Stomach (tissue), 9 donors: ENCODE results near the gene KIF18B. TPM values are rescaled to one million over a fixed set of nuclear protein-coding genes. Genes with fewer than 3 reads are reported as not detected.

Experiments used
- DNase-seq, 2 donors: peaks; one replicate each; pipeline versions ENCODE4 v3.0.0 to v3.0.0-alpha.2; 2013 to 2019
- H3K27ac ChIP-seq, 5 donors: fragments of 200-600 bp in 4 of 5; sonication (generic) in 4 of 5; one replicate each; pipeline ENCODE4 v1.5.1; 2013 to 2019; ENCODE audit warnings: mild to moderate bottlenecking in 1 of 5, moderate library complexity in 1 of 5
- H3K27me3 ChIP-seq, 3 donors: fragments of 200-600 bp; sonication (generic); one replicate each; pipeline ENCODE4 v1.5.1; 2017 to 2019; ENCODE audit warnings: mixed run types in 1 of 3
- H3K36me3 ChIP-seq, 4 donors: fragments of 200-600 bp; sonication (generic); 1 replicate in 3 of 4; 2 replicates in 1 of 4; pipeline ENCODE4 v1.5.1; 2016 to 2019
- H3K4me1 ChIP-seq, 4 donors: fragments of 200-600 bp; sonication (generic); one replicate each; pipeline ENCODE4 v1.5.1; 2016 to 2019
- H3K4me3 ChIP-seq, 4 donors: fragments of 200-600 bp; sonication (generic) in 3 of 4; one replicate each; pipeline ENCODE4 v1.5.1; 2016 to 2019; ENCODE audit warnings: mild to moderate bottlenecking in 1 of 4
- H3K9me3 ChIP-seq, 4 donors: fragments of 200-600 bp; sonication (generic); one replicate each; pipeline ENCODE4 v1.5.1; 2016 to 2019
- CTCF ChIP-seq, 7 experiments: fragments of 450-650 bp in 4 of 7; fragments of 200-600 bp in 3 of 7; sonication (generic) in 3 of 7; IDR thresholded peaks; one replicate each; pipeline ENCODE4 v1.5.1; 2016 to 2019; ENCODE audit warnings: antibody characterized with exemption in 7 of 7, control low read depth in 2 of 7, mild to moderate bottlenecking in 1 of 7
- EP300 ChIP-seq: sonication (generic); formaldehyde crosslinking; IDR thresholded peaks from one replicate; pipeline ENCODE4 v1.6.1; 2017; ENCODE audit warnings: antibody characterized with exemption
- POLR2A ChIP-seq, 4 donors: fragments of 450-650 bp; IDR thresholded peaks; one replicate each; pipeline ENCODE4 v1.6.1; 2016; ENCODE audit warnings: antibody characterized with exemption in 4 of 4, control low read depth in 2 of 4, mild to moderate bottlenecking in 1 of 4, moderate library complexity in 1 of 4
- POLR2AphosphoS5 ChIP-seq, 3 donors: sonication (generic); formaldehyde crosslinking; IDR thresholded peaks; one replicate each; pipeline ENCODE4 v1.6.1; 2016; ENCODE audit warnings: antibody characterized with exemption in 3 of 3
- WGBS, 5 donors: extraction: QIAGEN DNeasy Blood & Tissue Kit in 3 of 5; methylation state at CpG; one replicate each; pipeline versions ENCODE4 v1.1.5 to v1.1.7; 2013 to 2018; 5-methylcytosine and 5-hydroxymethylcytosine counted together
- intact Hi-C: fragments of 100-400 bp; cut with DNase I; formaldehyde crosslinking; loops from one replicate; pipeline ENCODE4 v1.15.1; 2023; ENCODE audit warnings: low total_unique reads
- polyA plus RNA-seq, 3 donors: library from polyadenylated mRNA; stranded (reverse); fragments of 200-250 nt; gene quantifications; one replicate each; pipeline ENCODE4 v1.2.3, GENCODE V29; 2013
- total RNA-seq, 5 donors: library from RNA; depleted of rRNA; stranded (reverse); fragments of >200 nt; gene quantifications; one replicate each; pipeline versions ENCODE4 v1.1.0 to v1.2.3, GENCODE V29; 2014 to 2016
- donor health status: healthy with polysubstance abuse.
- donor health status: Bipolar disorder and iron deficiency.
- donor health status: healthy.

The KIF18B gene
- total and polyA plus RNA-seq, 8 donors: 0.15 to 12.2 (median 1.2) TPM; not detected in 1

- Histone ChIP-seq H3K27me3 (no peaks in the 10 kb centered on the region), H3K4me3 (no peak overlapping the region), H3K9me3 (no peaks in the 10 kb centered on the region), H3K4me1 (peaks cover 13 to 47% (median 30%) of the 10 kb centered on the region in 4 donors), H3K36me3 (peaks cover 19 to 58% (median 53%) of the 10 kb centered on the region in 4 donors), H3K27ac (no peak overlapping the region)
- 92 to 99% (median 96%) methylated on average over 4 of the region's 4 CpGs for WGBS, 5 donors
- DNase-seq: no peak
- TF ChIP-seq CTCF (IDR thresholded peaks at IDR 0.05) (no peak), POLR2AphosphoS5 (IDR thresholded peaks at IDR 0.05) (no peak), EP300 (no peak), POLR2A (IDR thresholded peaks at IDR 0.05) (no peak)
- intact Hi-C loops: no loop called here
Measured at GRCh38 chr17:44894642-44895041, 52.9 kb downstream of the KIF18B start.

GRCh38 chr17:44892250-44892649, 55.3 kb downstream of the KIF18B start:
- Histone ChIP-seq H3K9me3 (no peaks in the 10 kb centered on the region), H3K36me3 (peaks cover 19 to 80% (median 63%) of the 10 kb centered on the region in 4 donors), H3K27ac (no peak overlapping the region), H3K27me3 (no peaks in the 10 kb centered on the region), H3K4me3 (no peak overlapping the region), H3K4me1 (peaks cover 0 to 41% (median 21%) of the 10 kb centered on the region in 4 donors)
- intact Hi-C loops: no loop called here
- TF ChIP-seq POLR2AphosphoS5 (IDR thresholded peaks at IDR 0.05): no peak
- TF ChIP-seq EP300: no peak
- TF ChIP-seq CTCF (IDR thresholded peaks at IDR 0.05): no peak
- TF ChIP-seq POLR2A (IDR thresholded peaks at IDR 0.05): no peak
- no peak for DNase-seq

GRCh38 chr17:44889003-44889402, 58.6 kb downstream of the KIF18B start:
- Histone ChIP-seq H3K9me3 (no peaks in the 10 kb centered on the region), H3K4me1 (peaks cover 0 to 28% (median 8%) of the 10 kb centered on the region in 4 donors), H3K4me3 (no peak overlapping the region), H3K27me3 (no peaks in the 10 kb centered on the region), H3K36me3 (peaks cover 43 to 91% (median 78%) of the 10 kb centered on the region in 4 donors), H3K27ac (peak overlapping the region in 1 of 5 donors; percentile 8)
- WGBS, 5 donors: 81 to 88% (median 83%) methylated on average over 7 of the region's 7 CpGs
- no peak for TF ChIP-seq POLR2AphosphoS5 (IDR thresholded peaks at IDR 0.05)
- no peak for DNase-seq
- intact Hi-C loops: no loop called here

GRCh38 chr17:44887971-44888954, 59.3 kb downstream of the KIF18B start:
- Histone ChIP-seq H3K4me3 (no peak overlapping the region), H3K4me1 (peaks cover 0 to 28% (median 8%) of the 10 kb centered on the region in 4 donors), H3K36me3 (peaks cover 44 to 91% (median 78%) of the 10 kb centered on the region in 4 donors), H3K9me3 (no peaks in the 10 kb centered on the region), H3K27me3 (no peaks in the 10 kb centered on the region), H3K27ac (peak overlapping the region in 1 of 5 donors; percentile 8)
- DNase-seq: no peak
- 68 to 80% (median 77%) methylated on average over 10 of the region's 10 CpGs for WGBS, 5 donors
- no peak for TF ChIP-seq POLR2AphosphoS5 (IDR thresholded peaks at IDR 0.05)
- TF ChIP-seq EP300: no peak
- no peak for TF ChIP-seq POLR2A (IDR thresholded peaks at IDR 0.05)
- no peak for TF ChIP-seq CTCF (IDR thresholded peaks at IDR 0.05)
- intact Hi-C loops: no loop called here
